A549 (cell line): Measurements from ENCODE around the gene RAPGEFL1. TPM values are rescaled to one million over a fixed set of nuclear protein-coding genes. Genes with fewer than 3 reads are reported as not detected.

ENCODE experiments used
- ATAC-seq, 2 experiments: fragments of 200-7000 bp in 1 of 2; fragments of >200 bp in 1 of 2; cut with Nextera tagmentation in 1 of 2; cut with Tn5 transposase in 1 of 2; 3 replicates each; pipeline versions ENCODE4 v1.8.0 to v1.9.1; 2018 to 2020; ENCODE audit warnings: mild to moderate bottlenecking in 1 of 2, moderate library complexity in 1 of 2
- CTCF ChIA-PET: fragments of 300-600 bp; sonication (Branson Sonifier 250); formaldehyde crosslinking; extraction: SDS; loops from one replicate; lab custom pipeline; 2021; ENCODE audit warnings: antibody characterized with exemption, inconsistent platforms; lab: Yijun Ruan, JAX
- POLR2A ChIA-PET: fragments of 350-600 bp; formaldehyde crosslinking; extraction: SDS; loops from one replicate; lab custom pipeline; 2021; ENCODE audit warnings: antibody characterized with exemption, inconsistent platforms; lab: Yijun Ruan, JAX
- DNase-seq, 2 experiments: peaks; one replicate each; pipeline versions ENCODE4 v3.0.0 to v3.0.0-alpha.2; 2011 to 2016; ENCODE audit warnings: low read depth in 1 of 2, low spot score in 1 of 2
- FAIRE-seq: peaks from 2 replicates; lab custom pipeline; 2011; peaks lifted over from hg19 to GRCh38; lab: Jason Lieb, UNC
- H3K27ac ChIP-seq, 2 experiments: fragments of >200 bp; sonication (Bioruptor Twin); formaldehyde crosslinking; 3 replicates each; pipeline ENCODE4 v1.5.1; 2016 to 2017
- H3K4me1 ChIP-seq: fragments of >200 bp; sonication (Bioruptor Twin); formaldehyde crosslinking; 3 replicates; pipeline ENCODE4 v1.6.1; 2016
- H3K4me2 ChIP-seq: fragments of >200 bp; sonication (Bioruptor Twin); formaldehyde crosslinking; 3 replicates; pipeline ENCODE4 v1.6.1; 2016
- H3K4me3 ChIP-seq: fragments of >200 bp; sonication (Bioruptor Twin); formaldehyde crosslinking; 3 replicates; pipeline ENCODE4 v1.5.1; 2016
- H3K9me3 ChIP-seq: fragments of >200 bp; sonication (Bioruptor Twin); formaldehyde crosslinking; 3 replicates; pipeline ENCODE4 v1.6.1; 2016
- BCL3 ChIP-seq: fragments of >200 bp; sonication (Bioruptor Twin); formaldehyde crosslinking; IDR thresholded peaks from 3 replicates; pipeline ENCODE4 v1.6.1; 2016
- BHLHE40 ChIP-seq: IDR thresholded peaks from 2 replicates; pipeline ENCODE4 v1.6.1; 2012; ENCODE audit warnings: low read depth, low read length, inconsistent platforms
- CBX2 ChIP-seq: fragments of 200-600 bp; sonication (generic); IDR thresholded peaks from 2 replicates; pipeline ENCODE4 v1.6.1; 2016; ENCODE audit warnings: low read depth, mild to moderate bottlenecking, borderline replicate concordance
- CEBPB ChIP-seq, 2 experiments: fragments of >200 bp in 1 of 2; sonication (Bioruptor Twin) in 1 of 2; formaldehyde crosslinking in 1 of 2; IDR thresholded peaks; 2 replicates each; pipeline ENCODE4 v1.6.1; 2012 to 2016
- E2F6 ChIP-seq: IDR thresholded peaks from 2 replicates; pipeline ENCODE4 v1.6.1; 2012; ENCODE audit warnings: low read depth, borderline replicate concordance
- EHMT2 ChIP-seq: fragments of 200-600 bp; sonication (generic); IDR thresholded peaks from 2 replicates; pipeline ENCODE4 v1.6.1; 2016; ENCODE audit warnings: antibody characterized with exemption, low read depth, mild to moderate bottlenecking, moderate library complexity
- EP300 ChIP-seq, 2 experiments: fragments of >200 bp; sonication (Bioruptor Twin); formaldehyde crosslinking; IDR thresholded peaks; 2 replicates in 1 of 2; 3 replicates in 1 of 2; pipeline ENCODE4 v1.6.1; 2016 to 2017
- FOSL2 ChIP-seq, 2 experiments: fragments of 450-650 bp in 1 of 2; fragments of >200 bp in 1 of 2; sonication (Bioruptor Twin) in 1 of 2; formaldehyde crosslinking; IDR thresholded peaks; 2 replicates each; pipeline versions ENCODE4 v1.5.0 to v1.6.1; 2016 to 2020; ENCODE audit warnings: mild to moderate bottlenecking in 1 of 2, moderate library complexity in 1 of 2
- FOXS1 ChIP-seq: fragments of 250-450 bp; sonication (Bioruptor Pico); IDR thresholded peaks from 2 replicates; pipeline ENCODE4 v1.5.0; 2020; ENCODE audit warnings: mild to moderate bottlenecking, moderate library complexity
- HOXB13 ChIP-seq: fragments of 250-450 bp; sonication (Bioruptor Pico); IDR thresholded peaks from 2 replicates; pipeline ENCODE4 v1.5.0; 2020; ENCODE audit warnings: low read depth, mild to moderate bottlenecking, moderate library complexity
- JUN ChIP-seq, 2 experiments: fragments of >200 bp; sonication (Bioruptor Twin); formaldehyde crosslinking; IDR thresholded peaks; 2 replicates in 1 of 2; 3 replicates in 1 of 2; pipeline ENCODE4 v1.6.1; 2016 to 2017
- KDM1A ChIP-seq: fragments of 200-600 bp; sonication (generic); IDR thresholded peaks from 2 replicates; pipeline ENCODE4 v1.6.1; 2016; ENCODE audit warnings: low read depth, mild to moderate bottlenecking
- MAX ChIP-seq: IDR thresholded peaks from 2 replicates; pipeline ENCODE4 v1.6.1; 2012
- NFE2L2 ChIP-seq: fragments of 150-350 bp; conservative IDR thresholded peaks from 2 replicates; pipeline ENCODE4 v1.6.1; 2014; ENCODE audit warnings: low read length
- PHF8 ChIP-seq: fragments of 200-600 bp; sonication (generic); IDR thresholded peaks from 2 replicates; pipeline ENCODE4 v1.6.1; 2016; ENCODE audit warnings: low read depth, mild to moderate bottlenecking, antibody characterized with exemption, moderate library complexity, borderline replicate concordance
- POLR2A ChIP-seq: IDR thresholded peaks from 2 replicates; pipeline ENCODE4 v1.6.1; 2012; ENCODE audit warnings: mild to moderate bottlenecking, low read length
- REST ChIP-seq: fragments of 200-600 bp; sonication (generic); IDR thresholded peaks from 2 replicates; pipeline ENCODE4 v1.6.1; 2016; ENCODE audit warnings: antibody characterized with exemption, mild to moderate bottlenecking, moderate library complexity
- RFX5 ChIP-seq: fragments of 450-650 bp; IDR thresholded peaks from 2 replicates; pipeline ENCODE4 v1.7.1; 2014; ENCODE audit warnings: antibody characterized with exemption, mild to moderate bottlenecking, moderate library complexity
- SMC3 ChIP-seq: fragments of >200 bp; sonication (Bioruptor Twin); formaldehyde crosslinking; IDR thresholded peaks from 3 replicates; pipeline ENCODE4 v1.6.1; 2018; ENCODE audit warnings: inconsistent platforms
- SREBF2 ChIP-seq: fragments of 450-650 bp; IDR thresholded peaks from 2 replicates; pipeline ENCODE4 v1.6.1; 2014; ENCODE audit warnings: mild to moderate bottlenecking, moderate library complexity
- TFCP2L1 ChIP-seq: fragments of 250-450 bp; sonication (Bioruptor Pico); IDR thresholded peaks from 2 replicates; pipeline ENCODE4 v1.5.0; 2021; ENCODE audit warnings: mild to moderate bottlenecking
- TP53 ChIP-seq: fragments of 250-450 bp; sonication (Bioruptor Pico); IDR thresholded peaks from 2 replicates; pipeline ENCODE4 v1.5.0; 2021; ENCODE audit warnings: mild to moderate bottlenecking, moderate library complexity
- ZC3H11A ChIP-seq: fragments of 450-650 bp; IDR thresholded peaks from 2 replicates; pipeline ENCODE4 v1.6.1; 2014; ENCODE audit warnings: antibody characterized with exemption, mild to moderate bottlenecking
- ZNF302 ChIP-seq: fragments of 250-450 bp; sonication (Bioruptor Pico); IDR thresholded peaks from 2 replicates; pipeline ENCODE4 v1.9.0; 2021; ENCODE audit warnings: inconsistent platforms, mild to moderate bottlenecking, moderate library complexity
- WGBS: methylation state at CpG from one replicate; pipeline ENCODE4 v1.1.6; 2017; ENCODE audit errors: missing lambda C conversion rate; 5-methylcytosine and 5-hydroxymethylcytosine counted together
- polyA plus RNA-seq, 4 experiments: library from polyadenylated mRNA; depleted of rRNA in 3 of 4; stranded (reverse); fragments of >200 nt; fragmentation: RNase III in 1 of 4; extraction: RNeasy Plus Mini Kit Qiagen cat#74134 plus additional on column Dnase treatment in 1 of 4; gene quantifications; 2 replicates in 3 of 4; 3 replicates in 1 of 4; pipeline ENCODE4 v1.2.3, GENCODE V29; 2011 to 2017

The RAPGEFL1 gene
- polyA plus RNA-seq, 2 of the 4 experiments (the other 2 are of a cell fraction) = 4.1 to 4.8 TPM

GRCh38 chr17:40179923-40180659, 2.8 kb downstream of the RAPGEFL1 start:
- WGBS = 32% methylated on average over 6 of the region's 6 CpGs
- DNase-seq = peak in 1 of 2 experiments; percentile 78
- no peak for TF ChIP-seq FOSL2 (IDR thresholded peaks at IDR 0.05)
- 0 out of 2 replicates have a peak, but pooled peaks have one; percentile 19 for TF ChIP-seq FOSL2 (CRISPR knock-in tag; IDR thresholded peaks at IDR 0.05)
- no peak for TF ChIP-seq EHMT2
- TF ChIP-seq RFX5 = no peak
- H3K27ac ChIP-seq = peak overlapping the region in 1 of 2 experiments; percentile 47; a peak in 3 of 6 replicates
- H3K4me1 ChIP-seq = peaks cover 30% of the 10 kb centered on the region
- ChIA-PET CTCF (interaction anchor here (0.8 to 16.5 kb wide), 16 partner anchors 9 to 178 kb away, joined by 3 to 195 read pairs (median 4); partner anchors contain the start of genes CSF3 and WIPF2), POLR2A (interaction anchor here (0.7 to 1.0 kb wide), 3 partner anchors 11 to 38 kb away, joined by 3 read pairs; no protein-coding TSS in a partner anchor)
- peak; percentile 61 to 66 for ATAC-seq
- no peak overlapping the region for H3K4me3 ChIP-seq
- peak overlapping the region; percentile 5; the same call in 2 of the 3 replicates for H3K4me2 ChIP-seq
- no peaks in the 10 kb centered on the region for H3K9me3 ChIP-seq
- no peak for FAIRE-seq

GRCh38 chr17:40180694-40181093, 3.4 kb downstream of the RAPGEFL1 start:
- CTCF ChIA-PET = interaction anchor here (0.9 to 16.5 kb wide), 12 partner anchors 10 to 167 kb away, joined by 3 to 195 read pairs (median 6); partner anchors contain the start of gene WIPF2
- DNase-seq = no peak
- 0 out of 3 replicates have a peak overlapping the region, but pooled peaks have one; percentile 5 for H3K4me2 ChIP-seq
- peak overlapping the region in 1 of 2 experiments; percentile 47; a peak in 2 of 6 replicates for H3K27ac ChIP-seq
- H3K4me3 ChIP-seq = no peak overlapping the region
- POLR2A ChIA-PET = interaction anchor here (1.0 kb wide), 1 partner anchor 12 kb away, joined by 3 read pairs; no protein-coding TSS in a partner anchor
- FAIRE-seq = no peak
- WGBS = 57% methylated on average over 4 of the region's 5 CpGs
- ATAC-seq = peak; percentile 11 to 20; a peak in 2 of 6 replicates
- H3K9me3 ChIP-seq = no peaks in the 10 kb centered on the region
- H3K4me1 ChIP-seq = peaks cover 36% of the 10 kb centered on the region
- TF ChIP-seq ZC3H11A = no peak
- no peak for TF ChIP-seq ZNF302
- no peak for TF ChIP-seq KDM1A
- TF ChIP-seq FOXS1 (CRISPR knock-in tag) = no peak
- TF ChIP-seq MAX = no peak
- TF ChIP-seq SREBF2 = no peak

- Histone ChIP-seq H3K4me1 (peaks cover 39% of the 10 kb centered on the region), H3K4me2 (no peak overlapping the region), H3K9me3 (no peaks in the 10 kb centered on the region), H3K4me3 (no peak overlapping the region), H3K27ac (no peak overlapping the region)
- TF ChIP-seq CBX2 (no peak), BCL3 (no peak), JUN (IDR thresholded peaks at IDR 0.05) (no peak), E2F6 (no peak), PHF8 (no peak), RFX5 (no peak), NFE2L2 (no peak)
- DNase-seq (no peak), ATAC-seq (no peak), FAIRE-seq (no peak)
- CTCF ChIA-PET = interaction anchor here (0.9 to 16.5 kb wide), 9 partner anchors 11 to 167 kb away, joined by 3 to 195 read pairs (median 5); partner anchors contain the start of gene WIPF2
- 90% methylated on average over 8 of the region's 8 CpGs for WGBS
- POLR2A ChIA-PET = no interaction called here
Observed at GRCh38 chr17:40181205-40181604, 3.9 kb downstream of the RAPGEFL1 start.

- ATAC-seq (no peak), DNase-seq (no peak), FAIRE-seq (no peak)
- H3K4me2 ChIP-seq = no peak overlapping the region
- no peaks in the 10 kb centered on the region for H3K9me3 ChIP-seq
- 83% methylated on average over 6 of the region's 6 CpGs for WGBS
- ChIA-PET POLR2A (no interaction called here), CTCF (interaction anchor here (0.6 to 16.5 kb wide), 7 partner anchors 9 to 160 kb away, joined by 3 to 195 read pairs (median 5); no protein-coding TSS in a partner anchor)
- H3K4me1 ChIP-seq = peaks cover 32% of the 10 kb centered on the region
- no peak overlapping the region for H3K4me3 ChIP-seq
- no peak overlapping the region for H3K27ac ChIP-seq
- no peak for TF ChIP-seq BHLHE40
- TF ChIP-seq REST = no peak
- no peak for TF ChIP-seq POLR2A
- no peak for TF ChIP-seq HOXB13
- no peak for TF ChIP-seq SMC3
- TF ChIP-seq TP53 (CRISPR knock-in tag) = no peak
- no peak for TF ChIP-seq TFCP2L1
- no peak for TF ChIP-seq CEBPB (IDR thresholded peaks at IDR 0.05)
- TF ChIP-seq EP300 (IDR thresholded peaks at IDR 0.05) = no peak
Observed at GRCh38 chr17:40182606-40183005, 5.3 kb downstream of the RAPGEFL1 start.
